ENCODE results near the gene GOLGA6L7.
"Not testable (repeated sequence)": the region's sequence is repeated elsewhere in the genome, so short reads cannot be mapped to it uniquely, and the experiment has no call there.

GRCh38 chr15:28854578-28854977 lies 6.1 kb upstream of the GOLGA6L7 start:
- not testable (repeated sequence) for TF ChIP-seq CTCF (IDR thresholded peaks at IDR 0.05; ENCODE audit: low read depth, low read length); EZH2phosphoT487 (IDR thresholded peaks at IDR 0.05; ENCODE audit: low read depth)
